ENCODE measurements around the gene RRP36. TPM values are rescaled to one million over a fixed set of nuclear protein-coding genes. Genes with fewer than 3 reads are reported as not detected.

The RRP36 gene, protein sequence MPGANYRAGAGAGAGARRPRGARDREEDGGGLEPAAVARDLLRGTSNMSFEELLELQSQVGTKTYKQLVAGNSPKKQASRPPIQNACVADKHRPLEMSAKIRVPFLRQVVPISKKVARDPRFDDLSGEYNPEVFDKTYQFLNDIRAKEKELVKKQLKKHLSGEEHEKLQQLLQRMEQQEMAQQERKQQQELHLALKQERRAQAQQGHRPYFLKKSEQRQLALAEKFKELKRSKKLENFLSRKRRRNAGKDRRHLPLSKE
- total RNA-seq: 40.7 TPM

- peak within 1 kb of the TSS; percentile 92 for H3K27ac ChIP-seq (ENCODE audit: low read depth, low read length)
- peaks cover 41 to 53% (median 52%) of the 10 kb centered on the region in 3 donors for H3K36me3 ChIP-seq (ENCODE audit: control insufficient read depth in 3 of 3, insufficient read depth in 3 of 3, low read length in 3 of 3)
- H3K9me3 ChIP-seq (ENCODE audit: control insufficient read depth in 3 of 3, low read length in 3 of 3): no peaks in the 10 kb centered on the region
- H3K27me3 ChIP-seq (ENCODE audit: control insufficient read depth in 3 of 3, insufficient read depth in 3 of 3, low read length in 3 of 3): no peaks in the 10 kb centered on the region
- H3K9ac ChIP-seq (ENCODE audit: low read depth in 1 of 3, low read length in 3 of 3): peak within 1 kb of the TSS; percentile 76 to 98 (median 91)
- peak within 1 kb of the TSS; percentile 99 to 100 (median 99) for H3K4me3 ChIP-seq (ENCODE audit: low read length in 3 of 3)
- peaks cover 64 to 68% (median 66%) of the 10 kb centered on the region in 3 donors for H3K4me1 ChIP-seq (ENCODE audit: control insufficient read depth in 3 of 3, insufficient read depth in 3 of 3, low read length in 3 of 3)
Measured at GRCh38 chr6:43021270-43022047, at the start of gene RRP36. TSS of gene RRP36 (plus strand) at chr6:43021623. CDS start at chr6:43021655, 32 bp downstream.

- Histone ChIP-seq H3K4me3 (ENCODE audit: low read length in 3 of 3) (no peak overlapping the region), H3K9me3 (ENCODE audit: control insufficient read depth in 3 of 3, low read length in 3 of 3) (no peaks in the 10 kb centered on the region), H3K27ac (ENCODE audit: low read depth, low read length) (no peak overlapping the region), H3K4me1 (ENCODE audit: control insufficient read depth in 3 of 3, insufficient read depth in 3 of 3, low read length in 3 of 3) (peaks cover 1 to 11% (median 4%) of the 10 kb centered on the region in 3 donors), H3K36me3 (ENCODE audit: control insufficient read depth in 3 of 3, insufficient read depth in 3 of 3, low read length in 3 of 3) (peaks cover 13 to 31% (median 28%) of the 10 kb centered on the region in 3 donors), H3K27me3 (ENCODE audit: control insufficient read depth in 3 of 3, insufficient read depth in 3 of 3, low read length in 3 of 3) (no peaks in the 10 kb centered on the region), H3K9ac (ENCODE audit: low read depth in 1 of 3, low read length in 3 of 3) (no peak overlapping the region)
Measured at GRCh38 chr6:42971746-42972327, 49.6 kb upstream of the RRP36 start.

- Histone ChIP-seq H3K4me3 (ENCODE audit: low read length in 3 of 3) (no peak overlapping the region), H3K9ac (ENCODE audit: low read depth in 1 of 3, low read length in 3 of 3) (no peak overlapping the region), H3K27ac (ENCODE audit: low read depth, low read length) (no peak overlapping the region), H3K27me3 (ENCODE audit: control insufficient read depth in 3 of 3, insufficient read depth in 3 of 3, low read length in 3 of 3) (no peaks in the 10 kb centered on the region), H3K36me3 (ENCODE audit: control insufficient read depth in 3 of 3, insufficient read depth in 3 of 3, low read length in 3 of 3) (peaks cover 7 to 19% (median 17%) of the 10 kb centered on the region in 3 donors), H3K4me1 (ENCODE audit: control insufficient read depth in 3 of 3, insufficient read depth in 3 of 3, low read length in 3 of 3) (peaks cover 8 to 19% (median 10%) of the 10 kb centered on the region in 3 donors), H3K9me3 (ENCODE audit: control insufficient read depth in 3 of 3, low read length in 3 of 3) (no peaks in the 10 kb centered on the region)
Measured at GRCh38 chr6:42973926-42974325, 47.5 kb upstream of the RRP36 start.

GRCh38 chr6:42974919-42975505 is 46.4 kb upstream of the RRP36 start:
- Histone ChIP-seq H3K9me3 (ENCODE audit: control insufficient read depth in 3 of 3, low read length in 3 of 3) (no peaks in the 10 kb centered on the region), H3K9ac (ENCODE audit: low read depth in 1 of 3, low read length in 3 of 3) (no peak overlapping the region), H3K4me1 (ENCODE audit: control insufficient read depth in 3 of 3, insufficient read depth in 3 of 3, low read length in 3 of 3) (peaks cover 14 to 26% (median 19%) of the 10 kb centered on the region in 3 donors), H3K27ac (ENCODE audit: low read depth, low read length) (no peak overlapping the region), H3K27me3 (ENCODE audit: control insufficient read depth in 3 of 3, insufficient read depth in 3 of 3, low read length in 3 of 3) (no peaks in the 10 kb centered on the region), H3K36me3 (ENCODE audit: control insufficient read depth in 3 of 3, insufficient read depth in 3 of 3, low read length in 3 of 3) (peaks cover 2 to 12% (median 10%) of the 10 kb centered on the region in 3 donors), H3K4me3 (ENCODE audit: low read length in 3 of 3) (no peak overlapping the region)

GRCh38 chr6:42978487-42978838 is 43.0 kb upstream of the RRP36 start:
- Histone ChIP-seq H3K4me3 (ENCODE audit: low read length in 3 of 3) (peak overlapping the region; percentile 90 to 97 (median 97)), H3K9me3 (ENCODE audit: control insufficient read depth in 3 of 3, low read length in 3 of 3) (no peaks in the 10 kb centered on the region), H3K27me3 (ENCODE audit: control insufficient read depth in 3 of 3, insufficient read depth in 3 of 3, low read length in 3 of 3) (no peaks in the 10 kb centered on the region), H3K9ac (ENCODE audit: low read depth in 1 of 3, low read length in 3 of 3) (peak overlapping the region; percentile 89 to 97 (median 91)), H3K36me3 (ENCODE audit: control insufficient read depth in 3 of 3, insufficient read depth in 3 of 3, low read length in 3 of 3) (peaks cover 2 to 8% (median 5%) of the 10 kb centered on the region in 3 donors), H3K4me1 (ENCODE audit: control insufficient read depth in 3 of 3, insufficient read depth in 3 of 3, low read length in 3 of 3) (peaks cover 11 to 23% (median 19%) of the 10 kb centered on the region in 3 donors), H3K27ac (ENCODE audit: low read depth, low read length) (peak overlapping the region; percentile 81)

- Histone ChIP-seq H3K4me3 (ENCODE audit: low read length in 3 of 3) (peak within 1 kb of the TSS; percentile 90 to 97 (median 97)), H3K9ac (ENCODE audit: low read depth in 1 of 3, low read length in 3 of 3) (peak within 1 kb of the TSS; percentile 89 to 97 (median 91)), H3K9me3 (ENCODE audit: control insufficient read depth in 3 of 3, low read length in 3 of 3) (no peaks in the 10 kb centered on the region), H3K27ac (ENCODE audit: low read depth, low read length) (peak within 1 kb of the TSS; percentile 81), H3K4me1 (ENCODE audit: control insufficient read depth in 3 of 3, insufficient read depth in 3 of 3, low read length in 3 of 3) (peaks cover 14 to 28% (median 24%) of the 10 kb centered on the region in 3 donors), H3K36me3 (ENCODE audit: control insufficient read depth in 3 of 3, insufficient read depth in 3 of 3, low read length in 3 of 3) (peaks cover 0 to 5% (median 2%) of the 10 kb centered on the region in 3 donors), H3K27me3 (ENCODE audit: control insufficient read depth in 3 of 3, insufficient read depth in 3 of 3, low read length in 3 of 3) (no peaks in the 10 kb centered on the region)
Measured at GRCh38 chr6:42978839-42979522, 42.4 kb upstream of the RRP36 start, which contains the start of gene PEX6. TSS of gene PEX6 (minus strand) at chr6:42979181. CDS start at chr6:42979150, 31 bp downstream.

DNA sequence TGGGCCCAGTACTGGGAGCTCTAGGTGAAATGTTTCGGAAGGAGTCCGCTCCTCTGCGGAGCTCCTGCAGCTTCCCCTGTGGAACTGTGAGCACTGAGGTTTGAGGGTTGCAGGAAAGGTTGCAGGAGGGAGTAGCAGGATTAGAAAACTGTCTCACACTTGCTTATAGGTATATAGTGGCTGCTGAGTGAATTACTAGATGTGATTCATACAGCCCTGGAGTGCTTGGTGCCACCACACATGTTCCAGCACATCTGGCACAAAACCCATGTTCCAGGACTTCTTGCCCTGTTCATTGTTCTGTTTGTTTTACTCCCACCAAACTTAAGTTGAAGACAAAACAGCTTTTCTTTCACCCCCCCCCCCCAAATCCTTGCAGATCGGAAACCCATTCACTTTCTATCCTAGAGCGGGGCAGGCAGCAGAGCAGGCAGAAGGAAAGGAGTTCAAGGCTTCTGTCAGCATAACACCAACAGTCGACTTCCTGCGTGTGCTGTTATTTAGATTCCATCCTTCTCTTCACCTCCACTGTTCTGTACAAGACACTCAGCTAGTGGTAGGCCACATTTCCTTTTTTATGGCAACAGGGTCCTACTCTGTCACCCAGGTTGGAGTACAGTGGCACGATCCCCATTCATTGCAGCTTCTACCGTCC is 41.8 kb upstream of the RRP36 start:
- Histone ChIP-seq H3K27me3 (ENCODE audit: control insufficient read depth in 3 of 3, insufficient read depth in 3 of 3, low read length in 3 of 3) (no peaks in the 10 kb centered on the region), H3K4me3 (ENCODE audit: low read length in 3 of 3) (peak overlapping the region; percentile 90 to 97 (median 97)), H3K36me3 (ENCODE audit: control insufficient read depth in 3 of 3, insufficient read depth in 3 of 3, low read length in 3 of 3) (peaks cover 0 to 2% (median 2%) of the 10 kb centered on the region in 3 donors), H3K9ac (ENCODE audit: low read depth in 1 of 3, low read length in 3 of 3) (peak overlapping the region; percentile 89 to 97 (median 91)), H3K4me1 (ENCODE audit: control insufficient read depth in 3 of 3, insufficient read depth in 3 of 3, low read length in 3 of 3) (peaks cover 16 to 30% (median 25%) of the 10 kb centered on the region in 3 donors), H3K27ac (ENCODE audit: low read depth, low read length) (peak overlapping the region; percentile 81), H3K9me3 (ENCODE audit: control insufficient read depth in 3 of 3, low read length in 3 of 3) (no peaks in the 10 kb centered on the region)

DNA sequence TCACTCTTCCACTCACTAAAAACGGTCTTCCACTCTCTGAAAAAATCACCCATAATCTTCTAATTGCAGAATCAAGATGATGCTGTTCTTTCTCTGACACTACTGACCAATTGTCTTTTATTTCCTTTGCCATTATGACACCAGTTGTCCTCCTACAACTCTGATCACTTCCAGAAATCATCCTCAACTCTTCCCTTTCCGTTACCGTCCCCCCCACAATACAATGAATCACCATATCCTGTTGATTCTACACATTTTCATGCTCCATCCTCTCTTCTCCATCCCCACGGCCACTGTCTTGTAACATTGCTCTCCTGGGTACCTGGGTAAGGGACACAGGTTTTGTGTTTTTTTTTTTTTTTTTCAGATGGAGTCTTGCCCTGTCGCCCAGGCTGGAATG is 39.6 kb upstream of the RRP36 start:
- H3K4me1 ChIP-seq (ENCODE audit: control insufficient read depth in 3 of 3, insufficient read depth in 3 of 3, low read length in 3 of 3): peaks cover 31 to 48% (median 40%) of the 10 kb centered on the region in 3 donors
- H3K4me3 ChIP-seq (ENCODE audit: low read length in 3 of 3): no peak overlapping the region
- no peaks in the 10 kb centered on the region for H3K9me3 ChIP-seq (ENCODE audit: control insufficient read depth in 3 of 3, low read length in 3 of 3)
- H3K9ac ChIP-seq (ENCODE audit: low read depth in 1 of 3, low read length in 3 of 3): no peak overlapping the region
- peaks cover 0 to 2% (median 0%) of the 10 kb centered on the region in 3 donors for H3K36me3 ChIP-seq (ENCODE audit: control insufficient read depth in 3 of 3, insufficient read depth in 3 of 3, low read length in 3 of 3)
- no peaks in the 10 kb centered on the region for H3K27me3 ChIP-seq (ENCODE audit: control insufficient read depth in 3 of 3, insufficient read depth in 3 of 3, low read length in 3 of 3)
- H3K27ac ChIP-seq (ENCODE audit: low read depth, low read length): no peak overlapping the region
